HG03439 (cell line): ENCODE results near the gene ESRP2.

Source experiments
- ATAC-seq: cut with Tn5 transposase; IDR thresholded peaks from one replicate; pipeline ENCODE4 v1.9.1; 2021; ENCODE audit warnings: mild to moderate bottlenecking, moderate library complexity; ENCODE audit not compliant: unreplicated experiment

ESRP2 gene

GRCh38 chr16:68227183-68227793, 8.6 kb downstream of the ESRP2 start:
- ATAC-seq: no peak

DNA sequence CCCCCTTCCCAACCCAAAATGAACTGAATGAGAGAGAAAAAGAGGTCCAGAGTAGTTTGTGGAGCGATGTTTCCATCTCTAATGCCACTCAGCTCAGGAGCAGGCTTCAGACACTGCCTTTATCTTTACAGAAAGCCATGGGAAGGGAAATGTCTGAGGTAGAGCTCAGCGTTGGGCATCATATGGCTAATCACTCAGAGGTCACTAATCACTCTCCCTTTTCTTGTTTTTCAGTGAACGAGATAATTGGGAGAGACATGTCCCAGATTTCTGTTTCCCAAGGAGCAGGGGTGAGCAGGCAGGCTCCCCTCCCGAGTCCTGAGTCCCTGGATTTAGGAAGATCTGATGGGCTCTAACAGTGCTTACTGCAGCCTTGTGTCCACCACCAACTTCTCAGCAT, 9.8 kb downstream of the ESRP2 start:
- no peak for ATAC-seq

GRCh38 chr16:68223072-68223471, 12.9 kb downstream of the ESRP2 start:
- ATAC-seq: no peak

DNA sequence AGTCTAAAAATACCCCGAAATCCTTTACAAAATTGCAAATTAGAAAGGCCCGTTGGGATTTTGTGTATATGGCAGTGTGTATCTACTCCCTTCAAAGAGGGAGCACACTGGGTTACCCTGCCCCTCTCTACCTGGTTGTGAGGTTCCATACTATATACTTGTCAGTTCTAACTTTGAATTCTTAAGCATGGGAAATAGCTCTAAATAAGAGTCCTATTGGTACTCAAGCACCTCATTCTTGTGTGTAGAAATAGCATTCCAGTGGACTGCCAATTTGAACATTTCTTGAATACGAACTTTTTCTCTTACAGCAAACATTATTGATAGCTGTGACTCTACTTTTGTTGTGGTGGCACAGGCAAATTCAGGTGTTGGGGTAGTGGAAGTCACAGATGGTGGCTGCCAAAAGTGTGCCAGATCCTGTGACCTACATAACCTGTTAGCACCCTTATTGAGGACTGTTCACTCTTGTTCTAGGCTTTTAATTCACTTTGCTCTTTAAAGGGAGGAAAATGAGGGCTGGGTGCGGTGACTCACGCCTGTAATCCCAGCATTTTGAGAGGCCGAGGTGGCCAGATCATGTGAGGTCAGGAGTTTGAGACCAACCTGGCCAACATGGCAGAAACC, 16.1 kb downstream of the ESRP2 start:
- ATAC-seq: no peak

- ATAC-seq: no peak
Observed at GRCh38 chr16:68217506-68217905, 18.4 kb downstream of the ESRP2 start.

DNA sequence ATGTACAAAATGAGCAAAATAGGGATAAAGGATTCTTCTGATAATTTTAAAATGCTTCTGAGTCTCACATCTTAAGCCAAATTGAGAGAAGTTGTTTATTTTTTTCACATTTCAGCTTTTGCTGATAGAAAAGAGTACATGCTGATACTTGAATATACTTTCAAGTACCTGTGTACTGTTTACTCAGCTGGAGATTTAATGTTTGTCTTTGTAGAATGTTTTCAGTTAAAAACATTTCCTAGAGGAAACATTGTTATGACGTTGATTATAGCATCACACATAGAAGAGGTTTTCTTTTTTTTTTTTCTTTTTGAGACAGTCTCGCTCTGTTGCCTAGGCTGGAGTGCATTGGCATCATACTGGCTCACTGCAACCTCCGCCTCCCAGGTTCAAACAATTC, 19.7 kb downstream of the ESRP2 start:
- ATAC-seq: no peak

GRCh38 chr16:68215302-68215701, 20.6 kb downstream of the ESRP2 start:
- no peak for ATAC-seq

- no peak for ATAC-seq
Observed at GRCh38 chr16:68214726-68215125, 21.2 kb downstream of the ESRP2 start.

- no peak for ATAC-seq
Observed at GRCh38 chr16:68206245-68206644, 29.7 kb downstream of the ESRP2 start.

- ATAC-seq: no peak
Observed at GRCh38 chr16:68202091-68202519, 33.8 kb downstream of the ESRP2 start.

DNA sequence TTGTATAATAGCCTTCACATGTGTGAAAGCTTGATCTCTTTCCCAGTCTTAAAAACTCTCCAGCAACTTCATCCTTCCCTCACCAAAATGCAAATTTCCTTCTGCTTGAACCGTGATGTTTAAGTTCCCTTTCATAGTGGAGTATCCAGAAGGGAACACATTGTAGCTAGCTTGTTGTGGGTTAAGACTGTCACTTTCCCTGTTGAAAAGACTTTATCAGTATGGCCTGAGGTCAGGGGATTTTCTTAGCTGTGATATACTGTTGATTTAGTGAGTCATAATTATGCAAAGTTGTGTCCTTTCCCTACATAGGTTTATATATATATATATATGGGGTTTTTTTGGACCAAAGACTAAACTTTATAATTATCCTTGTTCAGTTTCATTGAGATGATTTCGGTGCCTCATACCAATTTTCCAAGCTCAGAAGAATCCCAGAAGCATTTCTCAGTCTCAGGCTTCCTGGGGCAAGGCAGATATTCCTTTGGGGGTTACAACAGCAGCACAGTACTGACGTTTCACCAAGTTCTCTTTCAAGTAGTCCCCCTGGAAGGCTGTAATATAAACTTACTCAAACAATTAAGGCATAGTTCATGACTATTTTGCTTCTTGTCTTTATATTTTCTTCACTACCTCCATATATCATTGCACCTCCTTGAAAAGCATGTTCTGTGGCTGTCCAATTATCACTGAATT, 35.7 kb downstream of the ESRP2 start:
- ATAC-seq: no peak

DNA sequence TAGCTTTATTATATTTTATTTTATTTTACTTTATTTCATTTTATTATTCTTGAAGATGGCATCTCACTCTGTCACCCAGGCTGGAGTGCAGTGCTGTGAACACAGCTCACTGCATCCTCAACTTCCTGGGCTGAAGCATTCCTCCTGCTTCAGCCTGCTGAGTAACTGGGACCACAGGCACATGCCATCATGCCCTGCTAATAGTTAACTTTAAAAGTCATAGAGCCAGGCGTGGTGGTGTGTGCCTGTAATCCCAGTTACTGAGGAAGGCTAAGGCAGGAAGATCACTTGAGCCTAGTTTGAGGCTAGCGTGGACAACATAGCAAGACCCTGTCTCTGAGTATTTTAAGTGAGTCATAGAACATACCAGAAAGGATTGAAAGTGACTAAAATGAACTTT, 38.7 kb downstream of the ESRP2 start:
- no peak for ATAC-seq

DNA sequence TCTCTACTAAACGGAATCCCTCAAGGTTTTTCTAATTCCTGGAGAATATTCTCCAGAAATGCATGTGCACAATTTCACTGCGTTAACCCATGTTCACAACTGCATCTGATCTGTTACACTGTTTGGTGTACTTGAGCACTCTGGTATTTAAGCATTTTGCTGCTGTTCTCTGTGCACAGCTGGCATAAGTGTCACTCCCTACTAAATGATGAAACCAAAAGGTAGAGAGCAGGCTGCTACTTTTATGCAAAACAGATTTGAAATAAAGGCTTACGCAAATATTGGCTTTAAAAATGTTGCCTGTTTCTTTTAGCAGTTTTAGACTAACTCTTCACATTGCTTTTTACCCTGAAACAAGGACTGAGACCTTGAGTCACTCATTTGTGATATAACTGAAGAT, 41.7 kb downstream of the ESRP2 start:
- ATAC-seq: no peak

DNA sequence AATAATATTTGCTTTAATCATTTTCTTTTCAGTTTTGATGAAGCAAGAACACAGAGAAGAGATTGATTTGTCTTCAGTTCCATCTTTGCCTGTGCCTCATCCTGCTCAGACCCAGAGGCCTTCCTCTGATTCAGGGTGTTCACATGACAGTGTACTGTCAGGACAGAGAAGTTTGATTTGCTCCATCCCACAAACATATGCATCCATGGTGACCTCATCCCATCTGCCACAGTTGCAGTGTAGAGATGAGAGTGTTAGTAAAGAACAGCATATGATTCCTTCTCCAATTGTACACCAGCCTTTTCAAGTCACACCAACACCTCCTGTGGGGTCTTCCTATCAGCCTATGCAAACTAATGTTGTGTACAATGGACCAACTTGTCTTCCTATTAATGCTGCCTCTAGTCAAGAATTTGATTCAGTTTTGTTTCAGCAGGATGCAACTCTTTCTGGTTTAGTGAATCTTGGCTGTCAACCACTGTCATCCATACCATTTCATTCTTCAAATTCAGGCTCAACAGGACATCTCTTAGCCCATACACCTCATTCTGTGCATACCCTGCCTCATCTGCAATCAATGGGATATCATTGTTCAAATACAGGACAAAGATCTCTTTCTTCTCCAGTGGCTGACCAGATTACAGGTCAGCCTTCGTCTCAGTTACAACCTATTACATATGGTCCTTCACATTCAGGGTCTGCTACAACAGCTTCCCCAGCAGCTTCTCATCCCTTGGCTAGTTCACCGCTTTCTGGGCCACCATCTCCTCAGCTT, 45.0 kb downstream of the ESRP2 start:
- ATAC-seq: no peak

GRCh38 chr16:68190081-68190480, 45.8 kb downstream of the ESRP2 start:
- no peak for ATAC-seq

DNA sequence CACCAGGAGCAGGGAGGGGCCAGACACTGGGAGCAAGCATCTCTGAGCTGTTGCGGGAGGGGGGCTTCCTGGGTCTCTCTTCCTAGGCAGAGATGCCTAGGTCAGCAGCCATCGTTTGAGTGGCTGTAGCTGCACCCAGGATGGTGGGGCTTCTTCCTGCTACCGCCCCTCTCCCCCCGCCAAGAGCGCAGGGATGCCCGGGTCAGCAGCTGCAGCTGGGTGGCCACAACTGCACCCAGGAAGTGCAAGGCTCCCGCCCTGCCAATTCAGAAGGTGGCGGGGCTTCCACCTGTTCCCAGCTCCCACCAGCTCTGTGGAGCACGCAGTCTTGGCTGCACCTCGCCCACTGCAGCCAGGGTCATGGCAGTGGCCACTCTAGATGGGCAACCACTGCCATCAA, 47.8 kb downstream of the ESRP2 start:
- ATAC-seq: no peak

DNA sequence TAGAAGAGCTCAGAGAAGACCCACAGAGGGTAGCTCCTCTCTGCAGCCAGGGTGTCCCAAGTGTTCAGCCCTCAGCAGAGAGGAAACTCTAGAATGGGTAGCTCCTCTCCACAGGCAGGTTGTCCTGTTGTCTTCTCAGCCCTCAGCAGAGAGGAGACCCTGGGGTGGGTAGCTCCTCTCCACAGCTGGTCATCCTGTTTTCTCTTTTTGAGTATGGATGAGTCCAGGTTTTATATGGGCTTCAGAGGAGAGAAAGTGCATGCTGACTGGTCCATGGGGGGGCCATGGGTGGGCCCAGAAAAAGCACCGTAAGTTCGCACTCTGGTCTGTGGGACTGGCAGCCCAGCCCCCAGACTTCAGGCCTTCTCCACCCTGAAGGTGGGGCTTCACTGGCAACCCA, 48.4 kb downstream of the ESRP2 start:
- no peak for ATAC-seq

DNA sequence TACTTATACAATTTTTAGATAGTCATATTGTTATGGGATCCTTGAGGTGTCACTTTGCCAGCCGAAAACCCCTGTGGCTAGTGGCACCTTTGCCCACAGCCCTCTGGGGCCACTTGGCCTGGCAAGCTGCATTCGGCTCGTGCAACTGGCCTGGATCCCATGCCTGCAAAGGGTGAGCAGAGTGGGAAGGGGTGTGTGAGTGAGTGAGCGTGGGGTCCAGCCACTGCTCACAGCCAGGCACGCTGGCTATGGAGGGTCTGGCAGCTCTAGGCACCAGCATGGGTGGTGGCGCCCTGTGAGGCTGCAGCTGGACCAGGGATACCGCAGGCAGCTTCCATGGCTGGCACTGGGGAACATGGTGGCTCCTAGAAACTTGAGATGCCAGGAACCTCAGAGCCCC, 49.0 kb downstream of the ESRP2 start:
- ATAC-seq: no peak

- no peak for ATAC-seq
Observed at GRCh38 chr16:68183046-68183445, 52.9 kb downstream of the ESRP2 start.

DNA sequence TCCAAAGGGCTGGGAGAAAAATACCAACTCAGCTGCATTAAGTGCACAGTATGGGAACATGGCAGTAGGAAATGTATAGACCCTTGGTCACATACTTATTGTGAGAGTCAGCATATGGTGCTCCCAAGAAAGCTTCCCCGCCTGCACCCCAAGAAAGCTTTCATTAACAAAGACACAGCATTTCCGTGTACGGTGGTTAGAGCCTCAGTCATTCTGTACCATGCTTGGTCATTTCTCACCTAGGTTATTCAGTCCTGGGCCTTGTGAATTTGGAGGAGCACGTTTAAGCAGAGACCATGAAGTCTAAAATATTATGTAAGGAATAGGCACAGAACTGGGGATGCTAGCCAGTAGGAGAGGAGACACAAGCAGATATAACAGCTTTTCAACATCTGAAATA, 56.1 kb downstream of the ESRP2 start:
- ATAC-seq: no peak

- ATAC-seq: no peak
Observed at GRCh38 chr16:68179196-68179795, 56.6 kb downstream of the ESRP2 start.
